ENCODE measurements around the gene IMPACT. TPM values are rescaled to one million over a fixed set of nuclear protein-coding genes. Genes with fewer than 3 reads are reported as not detected.

IMPACT gene
- total RNA-seq, 1 experiment from 2014 or later, result 12.3 TPM

DNA sequence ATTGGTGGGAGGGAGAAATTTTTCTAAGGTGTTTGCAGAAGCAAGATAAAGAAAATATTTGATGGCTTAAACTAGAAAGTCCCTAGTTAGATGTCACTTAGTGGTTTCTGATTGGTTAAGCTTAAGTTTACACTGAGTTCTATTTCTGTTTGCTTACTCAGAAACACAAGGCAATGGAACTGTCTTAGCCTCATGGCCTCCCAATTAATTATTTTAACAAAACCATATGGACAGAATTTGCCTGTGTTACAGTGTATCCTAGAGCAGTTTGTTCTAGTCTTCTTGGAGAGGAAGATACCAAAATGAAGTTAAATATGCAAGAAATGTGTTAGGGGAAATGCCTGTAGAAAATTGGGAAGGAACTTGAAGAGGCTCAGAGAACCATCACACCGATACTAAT is 4.6 kb upstream of the IMPACT start:
- no peak for DNase-seq (ENCODE audit: low spot score)

DNA sequence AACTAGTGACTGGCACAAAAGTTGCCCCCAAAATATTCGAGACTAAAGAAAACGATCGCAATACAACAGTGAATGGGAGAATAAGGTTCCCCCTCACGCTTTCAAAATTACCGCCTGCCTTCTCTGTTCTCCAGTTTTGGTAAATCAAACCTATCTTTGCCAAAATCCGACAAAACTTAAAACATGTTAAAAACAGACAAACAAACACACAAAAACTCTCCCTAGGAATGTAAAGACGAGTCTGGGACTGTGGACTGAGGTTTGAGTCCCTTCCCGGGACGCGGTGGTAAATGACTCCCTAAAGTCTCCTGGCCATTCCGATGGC is 435 bp upstream of the IMPACT start:
- DNase-seq (ENCODE audit: low spot score), result no peak

DNA sequence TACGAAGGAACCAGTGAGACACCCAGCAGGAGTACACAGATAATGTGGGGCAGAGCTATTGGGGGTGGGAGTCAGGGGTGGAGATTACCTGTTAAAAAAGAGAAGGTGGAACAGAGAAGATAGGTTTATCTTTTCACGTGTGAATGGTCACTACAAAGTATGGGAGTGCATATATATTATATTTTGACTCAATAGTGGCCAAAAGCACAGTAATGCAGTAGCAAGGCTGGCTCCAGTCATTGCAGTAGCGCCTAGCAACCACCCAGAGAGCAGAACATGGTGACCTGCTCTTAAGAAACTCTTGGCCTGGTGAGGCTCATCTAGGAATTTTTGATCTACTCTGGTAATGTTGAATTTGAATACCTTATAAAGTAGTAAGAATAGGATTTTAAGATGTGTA is 1.0 kb downstream of the IMPACT start:
- DNase-seq (ENCODE audit: low spot score), result no peak

DNA sequence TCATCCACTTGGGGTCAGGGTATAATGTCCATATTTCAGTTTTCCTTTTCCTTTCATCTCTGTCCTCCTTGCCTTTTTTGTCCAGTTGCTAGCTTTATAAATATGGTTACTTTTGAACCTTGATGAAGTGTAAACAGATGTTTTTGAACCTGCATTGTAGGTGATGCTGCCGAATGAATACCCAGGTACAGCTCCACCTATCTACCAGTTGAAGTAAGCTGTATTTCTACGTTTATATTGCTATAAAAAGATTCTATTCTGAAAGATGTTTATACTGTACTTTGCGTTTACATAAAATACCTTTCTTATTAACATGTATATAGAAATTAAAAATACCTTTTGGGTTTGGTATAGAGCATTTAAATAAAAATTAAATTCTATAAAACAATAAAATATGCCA is 2.2 kb downstream of the IMPACT start:
- no peak for DNase-seq (ENCODE audit: low spot score)

DNA sequence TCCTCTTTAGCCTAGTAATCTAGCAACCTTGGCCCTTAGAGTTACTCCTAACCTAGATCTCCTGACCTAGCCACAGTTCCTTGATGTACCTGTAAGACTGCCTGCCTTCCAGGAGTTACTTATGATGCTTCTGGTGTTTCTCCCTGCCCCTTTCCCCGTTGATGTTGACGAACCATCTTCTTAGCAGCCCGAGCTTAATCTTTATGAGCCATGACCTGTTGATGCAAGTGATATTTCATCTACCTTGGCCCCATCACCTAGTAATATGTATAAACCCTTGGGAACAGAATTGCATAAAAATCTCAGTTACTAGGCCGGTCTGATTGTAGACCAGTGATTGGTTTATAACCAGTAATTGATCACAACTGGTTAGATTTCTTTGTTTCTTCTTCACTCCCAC is 2.7 kb downstream of the IMPACT start:
- no peak for DNase-seq (ENCODE audit: low spot score)

DNA sequence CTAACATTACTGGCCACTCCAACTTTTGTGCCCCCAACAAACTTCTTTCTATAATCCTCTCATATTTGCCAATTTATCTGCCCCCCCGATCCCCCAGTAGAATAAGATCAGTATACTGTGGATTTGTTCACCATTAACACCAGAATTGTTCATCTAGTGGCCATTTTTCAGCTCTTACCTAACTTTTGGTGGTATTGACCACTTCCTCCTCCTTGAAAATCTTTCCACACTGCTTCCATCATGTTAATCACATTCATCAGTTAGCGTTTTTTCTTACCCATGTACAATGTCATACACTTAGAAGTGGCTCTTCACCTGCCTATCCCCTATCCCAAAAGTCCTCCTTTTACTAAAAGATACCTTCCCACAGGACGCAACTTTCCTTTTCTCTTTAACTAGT is 6.1 kb downstream of the IMPACT start:
- no peak for DNase-seq (ENCODE audit: low spot score)

DNA sequence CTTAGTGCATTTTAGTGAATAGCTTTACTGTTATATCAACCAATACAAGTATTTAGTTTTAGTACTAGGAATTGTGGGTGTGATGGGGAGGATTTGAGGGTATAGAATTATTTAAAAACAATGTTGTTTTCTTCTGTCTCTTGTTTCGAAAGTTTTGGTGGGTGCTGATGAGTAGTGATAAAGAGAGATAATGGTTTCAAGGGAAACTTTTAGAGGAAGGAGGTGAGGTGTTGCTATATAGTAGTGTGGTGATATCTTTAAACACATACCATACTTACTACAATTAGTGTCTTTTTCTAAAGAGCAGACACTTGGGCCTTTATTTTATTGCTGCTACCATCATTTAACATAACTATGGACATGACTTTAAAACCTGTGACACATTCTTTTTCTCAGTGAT is 10.5 kb downstream of the IMPACT start:
- DNase-seq (ENCODE audit: low spot score), result no peak

DNA sequence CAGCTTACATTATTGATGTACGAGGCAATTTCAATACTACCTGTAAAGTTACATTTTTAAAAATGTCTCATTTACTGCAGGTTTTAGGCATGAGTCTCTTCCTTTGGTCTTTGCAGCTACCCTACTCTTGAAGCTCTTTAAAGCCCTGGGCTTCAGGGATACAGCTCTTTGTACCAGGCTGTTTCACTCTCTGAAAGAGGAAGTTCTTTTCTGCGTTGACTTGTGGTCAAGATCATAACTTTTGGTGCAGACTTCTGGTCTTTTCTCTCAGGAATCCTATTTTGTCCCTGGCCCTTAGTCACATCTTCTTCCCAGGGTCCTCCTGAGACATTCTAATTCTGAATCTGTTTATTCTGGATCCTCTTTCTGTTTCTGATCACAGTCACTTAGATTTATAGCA is 17.4 kb downstream of the IMPACT start:
- DNase-seq (ENCODE audit: low spot score), result no peak

DNA sequence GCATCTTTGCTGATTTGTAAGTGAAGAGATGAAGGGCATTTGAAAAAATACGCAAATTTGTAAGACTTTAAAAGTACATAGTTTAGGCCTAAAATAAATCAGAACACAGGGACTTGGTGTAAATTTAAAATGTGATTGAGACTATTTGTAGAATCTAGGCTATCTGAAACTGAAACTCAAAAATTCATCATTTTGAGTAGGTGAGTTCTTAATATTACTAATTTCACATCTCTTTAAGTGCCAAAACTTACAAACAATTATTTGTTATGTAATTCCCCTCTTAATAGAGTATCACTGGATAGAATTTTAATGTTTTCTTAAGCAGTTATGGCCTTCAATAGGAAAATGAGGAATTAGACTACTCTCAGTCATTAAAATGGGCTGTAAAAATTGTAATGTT is 20.0 kb downstream of the IMPACT start:
- DNase-seq (ENCODE audit: low spot score), result no peak

DNA sequence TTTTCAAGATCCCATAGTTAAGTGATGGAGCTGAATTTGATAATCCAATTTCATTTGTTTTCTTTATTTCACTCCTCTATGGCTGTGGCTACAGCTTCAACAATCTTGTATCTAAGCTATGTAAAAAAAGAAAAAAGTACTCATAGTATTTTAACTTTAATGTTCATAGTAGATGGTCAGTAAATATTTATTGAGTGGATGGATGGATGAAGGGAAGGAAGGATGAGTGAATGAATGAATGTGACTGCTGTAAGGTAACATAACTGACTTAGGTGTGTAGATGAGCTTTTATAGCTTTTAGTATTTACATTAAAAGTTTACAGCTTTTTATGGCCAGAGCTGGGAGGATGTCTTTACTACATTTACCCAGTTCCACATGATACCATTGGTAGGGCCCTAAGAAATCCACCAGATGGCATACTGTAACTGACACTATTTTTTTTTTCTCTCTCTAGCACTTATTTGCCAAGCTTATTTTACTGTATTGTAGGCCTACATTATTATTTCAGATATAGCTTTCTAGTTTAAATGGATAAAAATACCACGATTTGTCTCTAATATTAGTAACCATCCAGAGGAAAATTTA is 20.6 kb downstream of the IMPACT start:
- DNase-seq (ENCODE audit: low spot score), result no peak

DNA sequence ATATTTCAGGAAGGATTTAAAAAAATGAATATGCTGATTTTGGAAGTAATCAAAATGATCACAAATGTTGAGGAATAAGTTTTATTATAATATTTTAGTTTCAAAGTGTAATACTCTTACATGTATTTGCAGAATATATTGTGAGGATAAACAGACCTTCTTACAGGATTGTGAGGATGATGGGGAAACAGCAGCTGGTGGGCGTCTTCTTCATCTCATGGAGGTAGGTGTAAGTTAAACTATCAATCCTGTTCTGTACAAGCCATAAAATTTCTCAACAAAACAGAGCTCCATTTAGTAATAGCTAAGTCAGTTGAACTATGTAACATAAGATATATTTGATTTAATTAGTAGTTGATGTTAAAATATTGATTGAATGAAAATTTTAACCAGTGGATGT is 21.5 kb downstream of the IMPACT start:
- no peak for DNase-seq (ENCODE audit: low spot score)

DNA sequence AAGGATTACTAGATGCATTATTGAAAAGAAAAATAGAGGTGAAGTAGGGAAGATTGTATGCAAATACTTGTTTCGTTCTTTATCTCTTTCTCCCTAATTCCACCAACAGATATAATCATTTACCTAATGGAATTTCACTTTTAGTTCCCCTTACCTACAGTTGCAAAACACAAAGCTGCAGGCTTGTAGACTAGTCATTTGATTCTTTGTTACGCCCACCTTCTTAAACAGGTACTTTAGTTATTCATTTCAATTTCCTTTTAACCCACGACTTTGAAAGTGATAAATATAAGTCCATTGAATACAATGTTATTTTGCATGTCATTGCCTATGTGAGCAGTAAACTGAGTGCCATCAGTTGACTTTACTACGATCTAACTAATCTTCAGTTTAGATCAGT is 30.1 kb downstream of the IMPACT start:
- DNase-seq (ENCODE audit: low spot score), result no peak

DNA sequence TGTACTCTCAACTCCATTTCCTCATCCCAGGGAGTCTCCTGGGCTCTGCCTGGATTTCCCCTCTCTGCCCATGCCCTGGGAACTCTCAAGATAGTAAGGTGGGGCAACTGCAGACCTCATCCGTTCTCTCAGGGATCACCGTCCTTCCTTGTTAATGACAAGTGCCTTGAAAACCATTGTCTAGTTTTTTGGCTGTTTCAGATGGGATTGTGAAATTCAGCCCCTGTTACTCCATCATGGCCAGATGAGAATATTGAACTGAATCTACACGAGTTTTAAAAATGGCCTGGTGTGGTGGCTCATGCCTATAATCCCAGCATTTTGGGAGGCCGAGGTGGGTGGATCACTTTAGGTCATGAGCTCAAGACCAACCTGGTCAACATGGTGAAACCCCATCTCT is 33.3 kb downstream of the IMPACT start:
- DNase-seq (ENCODE audit: low spot score), result no peak

DNA sequence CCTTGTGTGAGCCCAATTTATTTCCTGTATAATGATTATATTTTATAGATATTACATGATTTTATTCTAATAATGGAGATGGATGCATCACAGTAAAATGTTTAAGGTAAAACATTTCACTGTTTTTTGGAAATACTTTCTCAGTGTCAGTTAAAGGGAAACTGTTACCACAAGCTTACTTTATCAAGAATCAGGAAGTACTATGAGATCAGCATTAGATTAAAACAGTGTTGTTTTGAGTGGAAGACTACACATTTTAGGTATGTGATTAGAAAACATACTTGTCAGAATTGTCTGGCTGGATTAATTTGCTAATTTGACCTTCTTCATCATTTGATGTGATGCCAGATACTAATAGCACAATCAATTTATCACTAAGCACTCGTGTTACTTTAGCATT is 33.9 kb downstream of the IMPACT start, which contains the start of gene HRH4:
TSS of gene HRH4 (plus strand) at position 250 of the 400 bp plus-strand sequence. CDS start at position 342, 92 bp downstream.
- no peak for DNase-seq (ENCODE audit: low spot score)

DNA sequence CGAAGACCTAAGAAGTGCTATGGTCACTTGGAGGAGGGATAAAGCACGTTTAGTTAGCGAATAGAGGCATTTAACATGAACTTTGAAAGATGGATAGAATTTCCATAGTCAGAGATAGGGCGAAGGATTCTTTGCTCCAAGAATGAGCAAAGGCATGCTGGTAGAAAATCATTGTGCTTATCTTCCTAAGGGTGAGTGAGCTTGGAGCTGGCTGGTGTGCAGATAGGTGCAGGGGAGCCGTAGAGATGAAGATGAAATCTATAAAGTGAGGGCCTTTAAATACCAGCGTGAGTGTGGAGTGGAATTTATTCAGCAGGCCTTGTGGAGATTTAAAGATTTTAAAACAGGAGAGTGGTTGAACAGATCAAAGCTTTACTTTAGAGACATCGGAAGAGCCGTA is 35.5 kb downstream of the IMPACT start:
- DNase-seq (ENCODE audit: low spot score), result no peak

DNA sequence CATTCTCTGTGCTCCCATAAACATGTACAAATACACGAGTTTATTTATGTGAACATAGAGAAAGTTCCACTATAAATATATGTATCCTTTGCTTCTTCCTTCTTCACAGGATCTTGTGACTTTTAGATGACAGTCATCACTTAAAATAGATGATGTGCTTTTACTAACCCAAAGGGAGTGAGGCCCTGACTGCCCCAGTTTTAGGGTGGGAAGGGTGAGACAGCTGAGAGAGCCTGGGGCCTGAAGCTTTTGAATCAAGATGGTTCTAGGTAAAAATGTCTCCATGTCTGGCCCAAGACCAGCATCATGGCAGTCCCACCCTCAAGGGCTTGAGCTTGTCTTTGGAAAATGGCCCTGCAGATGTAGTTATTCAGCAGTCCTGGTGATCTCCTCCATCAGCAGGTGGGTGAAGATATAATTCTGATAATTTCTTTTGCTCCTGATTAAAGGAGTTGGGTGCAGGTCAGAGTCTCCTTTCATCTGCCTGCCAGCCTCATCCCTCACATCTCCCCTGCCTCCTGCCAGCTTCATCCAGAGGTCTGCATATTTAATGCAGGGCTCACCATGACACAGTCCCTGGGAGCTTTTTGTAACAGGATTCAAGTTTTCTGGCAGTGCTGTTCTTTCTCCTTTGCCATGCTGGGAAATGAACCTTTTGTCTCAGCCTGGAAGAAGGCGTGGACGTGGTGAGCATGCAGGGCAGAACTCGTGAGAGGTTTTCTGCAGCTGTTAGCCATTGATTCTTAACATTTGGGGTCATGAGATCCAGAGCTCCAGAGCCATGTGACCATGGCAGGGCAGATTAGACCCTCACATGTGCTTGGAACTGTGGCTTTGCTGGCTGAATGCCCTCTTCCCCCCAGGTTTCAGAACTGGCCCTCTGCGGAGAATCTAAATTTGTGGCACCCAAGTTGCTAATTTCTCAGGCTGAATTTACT is 36.6 kb downstream of the IMPACT start:
- no peak for DNase-seq (ENCODE audit: low spot score)

DNA sequence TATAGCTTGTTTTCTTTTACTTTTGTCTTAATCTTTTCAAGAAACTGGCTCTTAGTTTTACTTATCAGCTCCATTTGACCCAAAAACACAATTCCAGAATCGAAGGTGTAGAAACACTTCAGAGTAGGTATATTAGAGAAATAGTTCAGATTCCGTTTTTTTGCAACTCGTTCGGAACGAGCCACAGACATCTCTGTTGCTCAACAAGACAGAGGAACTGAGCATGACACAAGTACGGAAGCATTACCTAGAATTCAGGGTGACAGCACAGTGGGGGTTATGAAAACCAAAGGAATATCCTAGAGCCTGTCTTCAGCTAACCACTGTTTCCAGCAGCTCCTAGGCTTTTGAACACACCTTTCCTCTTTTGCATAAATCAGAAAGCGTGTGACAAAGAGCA is 39.0 kb downstream of the IMPACT start:
- DNase-seq (ENCODE audit: low spot score), result no peak

DNA sequence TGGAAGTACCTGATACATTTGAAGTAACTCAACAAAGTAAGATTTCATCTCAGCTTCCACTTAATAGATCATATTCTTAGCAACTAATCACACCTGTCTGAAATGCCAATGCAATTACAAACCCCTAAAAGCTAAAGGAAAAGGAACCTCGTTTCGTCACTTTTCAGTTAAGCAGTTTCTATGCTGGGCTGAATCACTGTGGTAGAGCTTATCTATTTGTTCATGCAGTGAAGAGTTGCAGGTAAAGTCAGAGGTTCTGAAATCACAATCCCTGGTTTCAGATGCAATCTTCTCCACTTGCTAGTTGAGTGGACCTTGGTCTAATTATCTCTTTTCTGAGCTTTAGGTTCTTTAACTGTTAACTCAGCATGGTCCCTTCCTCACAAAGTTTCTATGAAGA is 40.3 kb downstream of the IMPACT start:
- DNase-seq (ENCODE audit: low spot score), result no peak

DNA sequence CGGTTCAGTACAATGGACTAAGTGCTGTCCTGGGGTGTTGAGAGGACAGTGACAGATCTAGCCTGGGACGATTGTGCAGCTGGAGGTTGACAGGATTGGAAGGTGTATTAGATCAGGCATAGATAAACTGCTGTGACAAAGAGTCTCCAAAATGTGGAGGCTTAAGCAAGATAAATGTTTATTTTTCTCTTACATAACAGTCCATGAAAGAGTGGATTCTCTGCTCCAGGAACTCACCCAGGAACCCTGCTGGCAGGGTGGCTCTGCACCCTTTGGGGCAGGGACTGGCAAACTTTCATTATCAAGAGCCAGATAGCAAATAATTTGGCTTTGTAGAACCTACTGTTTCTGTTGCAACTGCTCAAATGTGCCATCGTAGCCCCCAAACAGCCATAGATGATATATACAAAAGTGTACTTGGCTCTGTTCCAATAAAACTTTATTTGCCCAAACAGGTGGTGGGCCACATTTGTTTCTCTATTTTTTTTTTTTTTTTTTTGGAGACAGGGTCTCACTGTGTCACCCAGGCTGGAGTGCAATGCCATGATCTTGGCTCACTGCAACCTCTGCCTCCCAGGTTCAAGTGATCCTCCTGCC is 43.6 kb downstream of the IMPACT start:
- DNase-seq (ENCODE audit: low spot score), result no peak

DNA sequence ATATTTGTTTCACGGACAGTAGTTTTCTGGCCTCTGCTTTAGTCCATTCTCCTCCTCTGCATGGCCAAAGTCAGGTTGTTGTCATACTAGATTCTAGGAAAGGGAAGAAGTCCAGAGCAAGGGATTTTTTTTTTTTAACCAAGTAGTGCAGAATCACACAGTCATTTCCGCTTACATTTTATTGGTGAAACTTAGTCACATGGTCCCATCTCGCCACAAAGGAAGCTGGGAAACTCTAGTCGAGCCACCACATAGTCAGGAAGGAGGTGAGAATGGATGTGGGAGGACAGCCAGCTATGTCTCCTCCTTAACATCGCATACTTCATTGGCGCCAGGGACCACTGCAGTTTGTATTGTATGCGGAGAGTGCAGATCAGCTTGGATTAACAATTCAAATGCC is 44.3 kb downstream of the IMPACT start:
- DNase-seq (ENCODE audit: low spot score), result no peak

DNA sequence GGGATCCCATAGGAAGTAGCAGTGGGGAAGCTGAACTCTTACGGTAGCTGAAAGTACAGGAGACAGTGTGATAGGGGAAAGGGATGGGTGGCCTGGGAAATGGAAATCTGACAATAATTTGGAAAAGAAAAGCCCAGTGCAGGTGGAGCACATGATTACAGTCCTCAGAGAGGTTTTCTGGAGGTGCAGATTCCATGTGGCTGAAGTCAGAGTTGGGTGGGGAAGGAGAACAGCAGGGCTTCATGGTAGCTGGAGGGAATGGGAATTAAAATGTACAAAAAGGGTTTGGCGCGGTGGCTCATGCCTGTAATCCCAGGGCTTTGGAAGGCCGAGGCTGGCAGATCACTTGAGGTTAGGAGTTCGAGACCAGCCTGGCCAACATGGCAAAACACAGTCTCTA is 46.1 kb downstream of the IMPACT start:
- no peak for DNase-seq (ENCODE audit: low spot score)

DNA sequence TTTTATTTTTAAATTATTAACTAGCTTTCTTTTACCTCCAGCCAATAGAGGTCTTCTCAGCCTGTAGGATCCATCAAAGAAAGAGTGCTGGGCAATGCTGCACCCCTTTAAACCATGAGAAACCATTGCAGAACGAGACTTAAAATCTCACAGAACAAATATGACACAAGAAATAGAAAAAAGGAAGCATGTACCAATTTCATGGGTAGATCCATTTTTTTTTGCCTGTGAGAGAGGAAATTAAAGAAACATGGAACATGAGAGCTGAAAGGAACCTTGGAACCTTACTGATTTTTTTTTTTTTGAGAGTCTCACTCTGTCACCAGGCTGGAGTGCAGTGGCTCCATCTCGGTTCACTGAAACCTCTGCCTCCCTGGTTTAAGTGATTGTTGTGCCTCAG is 47.9 kb downstream of the IMPACT start:
- no peak for DNase-seq (ENCODE audit: low spot score)

DNA sequence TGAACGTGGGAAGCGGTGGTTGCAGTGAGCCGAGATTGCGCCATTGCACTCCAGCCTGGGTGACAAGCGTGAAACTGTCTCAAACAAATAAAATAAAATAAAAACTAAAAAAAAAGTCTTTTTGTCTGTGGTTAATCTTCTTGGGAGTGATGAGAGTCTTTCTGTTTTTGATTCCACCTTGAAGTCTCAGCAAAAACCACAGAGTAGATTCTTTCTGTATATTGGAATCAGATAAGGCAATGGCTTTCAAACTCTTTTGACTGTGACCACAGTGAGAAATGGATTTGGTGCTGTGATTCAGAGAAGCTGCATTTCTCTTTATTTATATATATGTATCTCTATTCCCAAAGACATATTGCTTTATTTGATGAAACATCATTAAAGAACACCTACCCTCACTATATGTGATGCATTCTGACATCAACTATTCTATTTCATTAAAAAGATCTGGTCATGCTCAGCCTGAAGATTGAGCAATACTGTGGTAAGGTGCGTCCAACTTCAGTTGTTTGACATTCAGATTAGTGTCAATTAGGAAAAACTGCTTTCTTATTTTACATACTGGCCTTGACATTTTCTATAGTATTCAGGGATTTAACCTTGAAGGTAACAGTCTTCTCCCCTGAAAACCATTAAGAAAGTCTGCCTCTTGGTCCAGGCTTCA is 49.6 kb downstream of the IMPACT start:
- DNase-seq (ENCODE audit: low spot score), result no peak

Measured in A172 (cell line).